Brain microvascular endothelial cell (primary cell): ENCODE measurements around the gene TBC1D19.
"Not testable (repeated sequence)": the region's sequence is repeated elsewhere in the genome, so short reads cannot be mapped to it uniquely, and the experiment has no call there.

Experiments
- DNase-seq: peaks from one replicate; pipeline ENCODE4 v3.0.0-alpha.2; 2020
- H3K27ac ChIP-seq: fragments of 250-450 bp; sonication (Bioruptor Pico); 2 replicates; pipeline ENCODE4 v1.5.1; 2020; ENCODE audit warnings: mild to moderate bottlenecking, moderate library complexity
- H3K27me3 ChIP-seq: fragments of 250-450 bp; sonication (Bioruptor Pico); replicated peaks from 2 replicates; pipeline ENCODE4 v1.5.1; 2020; ENCODE audit warnings: mild to moderate bottlenecking
- H3K36me3 ChIP-seq: fragments of 250-450 bp; sonication (Bioruptor Pico); replicated peaks from 2 replicates; pipeline ENCODE4 v1.5.1; 2020; ENCODE audit warnings: mild to moderate bottlenecking
- H3K4me3 ChIP-seq: 2 replicates; pipeline ENCODE4 v1.5.1; 2011; ENCODE audit warnings: low read depth, mild to moderate bottlenecking, control low read depth, low read length, moderate library complexity
- CTCF ChIP-seq: IDR thresholded peaks from 2 replicates; pipeline ENCODE4 v1.5.1; 2011; ENCODE audit warnings: low read depth, mild to moderate bottlenecking, moderate library complexity, low read length, control low read depth, inconsistent platforms; ENCODE audit errors: missing control alignments
- in situ Hi-C: cut with HindIII; loops from 2 replicates; pipeline ENCODE4 v1.10.0; 2017; ENCODE audit warnings: low sequenced_read_pairs, low pct_ligation_motif_present

The TBC1D19 gene, protein sequence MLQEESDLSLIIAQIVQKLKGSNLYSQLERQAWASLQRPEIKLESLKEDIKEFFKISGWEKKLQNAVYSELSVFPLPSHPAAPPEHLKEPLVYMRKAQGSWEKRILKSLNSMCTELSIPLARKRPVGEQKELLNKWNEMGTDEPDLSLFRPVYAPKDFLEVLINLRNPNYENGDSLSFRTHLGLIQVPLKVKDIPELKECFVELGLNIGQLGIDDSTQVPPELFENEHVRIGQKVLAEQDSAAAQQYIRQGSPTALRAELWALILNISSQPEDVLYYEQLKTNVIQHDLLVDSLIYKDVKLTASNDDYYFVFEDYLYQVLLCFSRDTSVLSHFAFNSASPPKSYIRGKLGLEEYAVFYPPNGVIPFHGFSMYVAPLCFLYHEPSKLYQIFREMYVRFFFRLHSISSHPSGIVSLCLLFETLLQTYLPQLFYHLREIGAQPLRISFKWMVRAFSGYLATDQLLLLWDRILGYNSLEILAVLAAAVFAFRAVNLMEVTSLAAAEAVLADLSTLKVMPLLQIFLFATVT

GRCh38 chr4:26583865-26584652 is at the start of gene TBC1D19:
TSS of gene TBC1D19 (plus strand) at chr4:26584084. CDS start at chr4:26584194, 110 bp downstream.
- no peaks in the 10 kb centered on the region for H3K36me3 ChIP-seq
- in situ Hi-C loops = no loop called here

GRCh38 chr4:26542991-26543390 is 40.9 kb upstream of the TBC1D19 start:
- no peak for TF ChIP-seq CTCF
- in situ Hi-C loops = no loop called here
- no peak for DNase-seq
- H3K27ac ChIP-seq = no peak overlapping the region
- H3K4me3 ChIP-seq = no peak overlapping the region
- H3K27me3 ChIP-seq = no peaks in the 10 kb centered on the region
- no peaks in the 10 kb centered on the region for H3K36me3 ChIP-seq

More at GRCh38 chr4:26583865-26584652, at the start of gene TBC1D19:
- DNase-seq = peak; percentile 85
- Histone ChIP-seq H3K27ac (peak within 1 kb of the TSS; percentile 49), H3K4me3 (peak within 1 kb of the TSS; percentile 87), H3K27me3 (no peaks in the 10 kb centered on the region)
- TF ChIP-seq CTCF = no peak

- no peak for DNase-seq
- Histone ChIP-seq H3K36me3 (no peaks in the 10 kb centered on the region), H3K27me3 (no peaks in the 10 kb centered on the region), H3K4me3 (no peak overlapping the region), H3K27ac (no peak overlapping the region)
- in situ Hi-C loops = no loop called here
- no peak for TF ChIP-seq CTCF
Observed at GRCh38 chr4:26544421-26544820, 39.5 kb upstream of the TBC1D19 start.

- H3K36me3 ChIP-seq, H3K27me3 ChIP-seq, H3K27ac ChIP-seq, H3K4me3 ChIP-seq, DNase-seq, in situ Hi-C loops: not testable (repeated sequence)
Observed at GRCh38 chr4:26548379-26548778, 35.5 kb upstream of the TBC1D19 start.

- Histone ChIP-seq H3K27me3 (no peaks in the 10 kb centered on the region), H3K36me3 (no peaks in the 10 kb centered on the region), H3K27ac (no peak overlapping the region), H3K4me3 (no peak overlapping the region)
- in situ Hi-C loops = no loop called here
- TF ChIP-seq CTCF = no peak
- DNase-seq = peak; percentile 68
Observed at GRCh38 chr4:26557164-26557563, 26.7 kb upstream of the TBC1D19 start.
